Measurements from ENCODE around the gene BNIP5. TPM values are rescaled to one million over a fixed set of nuclear protein-coding genes. Genes with fewer than 3 reads are reported as not detected.

BNIP5 gene
- total and polyA plus RNA-seq, 4 donors = not detected

GRCh38 chr6:36346486-36347273 lies 10.0 kb upstream of the BNIP5 start:
- H3K9me3 ChIP-seq (ENCODE audit: control insufficient read depth in 4 of 4, low read length in 3 of 4) = no peaks in the 10 kb centered on the region
- no peak overlapping the region for H3K4me3 ChIP-seq (ENCODE audit: low read depth in 1 of 3, low read length in 3 of 3)
- no peak overlapping the region for H3K9ac ChIP-seq (ENCODE audit: low read depth in 1 of 2, low read length in 2 of 2)
- no peak overlapping the region for H3K27ac ChIP-seq (ENCODE audit: low read depth in 1 of 2, low read length in 2 of 2)
- H3K27me3 ChIP-seq (ENCODE audit: control insufficient read depth in 4 of 4, insufficient read depth in 4 of 4, low read length in 3 of 4) = no peaks in the 10 kb centered on the region
- no peak for DNase-seq (ENCODE audit: low spot score)
- no peaks in the 10 kb centered on the region for H3K36me3 ChIP-seq (ENCODE audit: control insufficient read depth in 4 of 4, insufficient read depth in 3 of 4, low read depth in 1 of 4, low read length in 3 of 4)
- 96% methylated on average over 20 of the region's 20 CpGs for WGBS
- H3K4me1 ChIP-seq (ENCODE audit: control insufficient read depth in 4 of 4, insufficient read depth in 4 of 4, low read length in 3 of 4) = no peaks in the 10 kb centered on the region
- no peak for TF ChIP-seq ZBTB33 (IDR thresholded peaks at IDR 0.05)
- no peak for TF ChIP-seq HNF4G (IDR thresholded peaks at IDR 0.05)
- TF ChIP-seq YY1 (IDR thresholded peaks at IDR 0.05) = no peak
- no peak for TF ChIP-seq JUND (IDR thresholded peaks at IDR 0.05)
- no peak for TF ChIP-seq NR2F2 (IDR thresholded peaks at IDR 0.05)
- TF ChIP-seq RAD21 (IDR thresholded peaks at IDR 0.05) = no peak
- no peak for TF ChIP-seq MAX (IDR thresholded peaks at IDR 0.05)
- no peak for TF ChIP-seq FOXA2 (IDR thresholded peaks at IDR 0.05)

GRCh38 chr6:36345681-36346466 lies 9.2 kb upstream of the BNIP5 start:
- 92% methylated on average over 13 of the region's 13 CpGs for WGBS
- DNase-seq (ENCODE audit: low spot score) = peak; percentile 50
- Histone ChIP-seq H3K4me3 (ENCODE audit: low read depth in 1 of 3, low read length in 3 of 3) (no peak overlapping the region), H3K9ac (ENCODE audit: low read depth in 1 of 2, low read length in 2 of 2) (no peak overlapping the region), H3K4me1 (ENCODE audit: control insufficient read depth in 4 of 4, insufficient read depth in 4 of 4, low read length in 3 of 4) (peaks cover 0 to 3% (median 1%) of the 10 kb centered on the region in 4 donors), H3K9me3 (ENCODE audit: control insufficient read depth in 4 of 4, low read length in 3 of 4) (no peaks in the 10 kb centered on the region), H3K27me3 (ENCODE audit: control insufficient read depth in 4 of 4, insufficient read depth in 4 of 4, low read length in 3 of 4) (no peaks in the 10 kb centered on the region), H3K36me3 (ENCODE audit: control insufficient read depth in 4 of 4, insufficient read depth in 3 of 4, low read depth in 1 of 4, low read length in 3 of 4) (no peaks in the 10 kb centered on the region), H3K27ac (ENCODE audit: low read depth in 1 of 2, low read length in 2 of 2) (no peak overlapping the region)
- no peak for TF ChIP-seq CTCF (IDR thresholded peaks at IDR 0.05; ENCODE audit: low read depth, low read length, missing input control)
- TF ChIP-seq HNF4A (conservative IDR thresholded peaks at IDR 0.05) = no peak

- H3K4me3 ChIP-seq (ENCODE audit: low read depth in 1 of 3, low read length in 3 of 3) = no peak overlapping the region
- TF ChIP-seq RAD21 (IDR thresholded peaks at IDR 0.05) = no peak
- TF ChIP-seq FOXA2 (IDR thresholded peaks at IDR 0.05) = no peak
- TF ChIP-seq EGR1 (IDR thresholded peaks at IDR 0.05; ENCODE audit: low read depth in 2 of 2) = no peak
- TF ChIP-seq HNF4A (conservative IDR thresholded peaks at IDR 0.05) = no peak
- TF ChIP-seq FOXA1 (IDR thresholded peaks at IDR 0.05) = no peak
- no peak for TF ChIP-seq MAX (IDR thresholded peaks at IDR 0.05)
- no peak for TF ChIP-seq GABPA (IDR thresholded peaks at IDR 0.05 in 1 of 2, conservative IDR thresholded peaks at IDR 0.05 in 1 of 2)
- H3K36me3 ChIP-seq (ENCODE audit: control insufficient read depth in 4 of 4, insufficient read depth in 3 of 4, low read depth in 1 of 4, low read length in 3 of 4) = no peaks in the 10 kb centered on the region
- H3K27me3 ChIP-seq (ENCODE audit: control insufficient read depth in 4 of 4, insufficient read depth in 4 of 4, low read length in 3 of 4) = no peaks in the 10 kb centered on the region
- no peak overlapping the region for H3K9ac ChIP-seq (ENCODE audit: low read depth in 1 of 2, low read length in 2 of 2)
- peaks cover 0 to 6% (median 4%) of the 10 kb centered on the region in 4 donors for H3K4me1 ChIP-seq (ENCODE audit: control insufficient read depth in 4 of 4, insufficient read depth in 4 of 4, low read length in 3 of 4)
- no peak for DNase-seq (ENCODE audit: low spot score)
- H3K9me3 ChIP-seq (ENCODE audit: control insufficient read depth in 4 of 4, low read length in 3 of 4) = no peaks in the 10 kb centered on the region
- H3K27ac ChIP-seq (ENCODE audit: low read depth in 1 of 2, low read length in 2 of 2) = no peak overlapping the region
- WGBS = 87% methylated on average over 5 of the region's 5 CpGs
Observed at GRCh38 chr6:36343109-36343680, 6.5 kb upstream of the BNIP5 start.

Measured in liver (tissue), 9 donors.